GM12878 (cell line): ENCODE measurements around the gene NAP1L1. TPM values are rescaled to one million over a fixed set of nuclear protein-coding genes. Genes with fewer than 3 reads are reported as not detected.
A peak's percentile ranks its signal among the peaks of the same experiment; 100 is the strongest.

ENCODE experiments used
- BRCA1 ChIP-seq: IDR thresholded peaks from 2 replicates; pipeline ENCODE4 v1.6.1; 2011; ENCODE audit warnings: low read depth, low read length, improper control_type of control experiment
- CHD2 ChIP-seq: IDR thresholded peaks from 2 replicates; pipeline ENCODE4 v1.6.1; 2011; ENCODE audit warnings: low read depth, low read length, improper control_type of control experiment, borderline replicate concordance
- EED ChIP-seq: sonication (generic); IDR thresholded peaks from 2 replicates; pipeline ENCODE4 v1.6.1; 2016; ENCODE audit warnings: antibody characterized with exemption, low read depth
- EP300 ChIP-seq, 2 experiments: fragments of 150-350 bp in 1 of 2; IDR thresholded peaks; 2 replicates each; pipeline ENCODE4 v1.6.1; 2011 to 2012; ENCODE audit warnings: low read depth in 2 of 2, low read length in 2 of 2, borderline replicate concordance in 1 of 2, improper control_type of control experiment in 1 of 2, inconsistent platforms in 1 of 2; ENCODE audit not compliant: control insufficient read depth in 1 of 2
- FOXM1 ChIP-seq: IDR thresholded peaks from 2 replicates; pipeline ENCODE4 v1.6.1; 2012; ENCODE audit warnings: low read depth, mild to moderate bottlenecking, inconsistent platforms, low read length, moderate library complexity
- GABPA ChIP-seq: IDR thresholded peaks from 2 replicates; pipeline ENCODE4 v1.6.1; 2014; ENCODE audit warnings: antibody characterized with exemption, low read depth, mild to moderate bottlenecking, inconsistent platforms
- IKZF1 ChIP-seq: fragments of 450-650 bp; conservative IDR thresholded peaks from 2 replicates; pipeline ENCODE4 v1.6.1; 2017; ENCODE audit warnings: antibody characterized with exemption, mild to moderate bottlenecking
- JUND ChIP-seq: IDR thresholded peaks from 2 replicates; pipeline ENCODE4 v1.6.1; 2012; ENCODE audit warnings: low read depth, mild to moderate bottlenecking, low read length, improper control_type of control experiment, moderate library complexity
- MEF2A ChIP-seq: IDR thresholded peaks from 2 replicates; pipeline ENCODE4 v1.6.1; 2011; ENCODE audit warnings: low read depth, mild to moderate bottlenecking, low read length, moderate library complexity; ENCODE audit not compliant: insufficient read depth
- MTA2 ChIP-seq: fragments of 450-650 bp; IDR thresholded peaks from 2 replicates; pipeline ENCODE4 v1.6.1; 2016; ENCODE audit warnings: low read depth, mild to moderate bottlenecking, moderate library complexity
- MYC ChIP-seq: IDR thresholded peaks from 2 replicates; pipeline ENCODE4 v1.6.1; 2011; ENCODE audit warnings: mild to moderate bottlenecking, low read length, moderate library complexity, inconsistent platforms; ENCODE audit not compliant: insufficient read depth, insufficient replicate concordance, insufficient read length, severe bottlenecking
- NFIC ChIP-seq: IDR thresholded peaks from 2 replicates; pipeline ENCODE4 v1.6.1; 2012; ENCODE audit warnings: low read depth, mild to moderate bottlenecking, inconsistent platforms, low read length, moderate library complexity
- NFYA ChIP-seq: IDR thresholded peaks from 2 replicates; pipeline ENCODE4 v1.6.1; 2011; ENCODE audit warnings: low read depth, mild to moderate bottlenecking, low read length, improper control_type of control experiment, borderline replicate concordance
- NFYB ChIP-seq: IDR thresholded peaks from 2 replicates; pipeline ENCODE4 v1.6.1; 2011; ENCODE audit warnings: low read depth, mild to moderate bottlenecking, low read length, improper control_type of control experiment, moderate library complexity; ENCODE audit not compliant: insufficient read depth
- PAX5 ChIP-seq: IDR thresholded peaks from 2 replicates; pipeline ENCODE4 v1.6.1; 2011; ENCODE audit warnings: low read depth, low read length, borderline replicate concordance
- POLR2AphosphoS2 ChIP-seq: IDR thresholded peaks from 2 replicates; pipeline ENCODE4 v1.6.1; 2011; ENCODE audit warnings: low read depth, mild to moderate bottlenecking, low read length, improper control_type of control experiment, moderate library complexity
- POU2F2 ChIP-seq: IDR thresholded peaks from 3 replicates; pipeline ENCODE4 v1.6.1; 2011; ENCODE audit warnings: low read depth, mild to moderate bottlenecking, low read length, borderline replicate concordance
- RBBP5 ChIP-seq: fragments of 200-600 bp; sonication (generic); conservative IDR thresholded peaks from 2 replicates; pipeline ENCODE4 v1.6.1; 2016
- SMAD1 ChIP-seq: fragments of 450-650 bp; IDR thresholded peaks from 2 replicates; pipeline ENCODE4 v1.6.1; 2018; ENCODE audit warnings: mild to moderate bottlenecking, low read depth; ENCODE audit not compliant: partially characterized antibody
- SP1 ChIP-seq: IDR thresholded peaks from one replicate; pipeline ENCODE4 v1.6.1; 2011; ENCODE audit warnings: low read depth, low read length
- SRF ChIP-seq, 2 experiments: IDR thresholded peaks; 2 replicates each; pipeline ENCODE4 v1.6.1; 2011; ENCODE audit warnings: low read depth in 2 of 2, low read length in 2 of 2, mild to moderate bottlenecking in 1 of 2, moderate library complexity in 1 of 2
- STAT1 ChIP-seq: fragments of 450-650 bp; conservative IDR thresholded peaks from 2 replicates; pipeline ENCODE4 v1.6.1; 2014; ENCODE audit warnings: antibody characterized with exemption, mild to moderate bottlenecking
- TAF1 ChIP-seq: IDR thresholded peaks from 2 replicates; pipeline ENCODE4 v1.6.1; 2011; ENCODE audit warnings: mild to moderate bottlenecking, low read depth, low read length, borderline replicate concordance
- TCF7 ChIP-seq: IDR thresholded peaks from 2 replicates; pipeline ENCODE4 v1.6.1; 2014; ENCODE audit warnings: antibody characterized with exemption, borderline replicate concordance
- USF2 ChIP-seq: IDR thresholded peaks from 2 replicates; pipeline ENCODE4 v1.6.1; 2011; ENCODE audit warnings: low read depth, low read length, improper control_type of control experiment, borderline replicate concordance
- ZBTB11 ChIP-seq: fragments of 450-650 bp; formaldehyde crosslinking; IDR thresholded peaks from 2 replicates; pipeline ENCODE4 v1.5.0; 2022; ENCODE audit warnings: mild to moderate bottlenecking, missing genetic modification characterization
- ZNF207 ChIP-seq: fragments of 450-650 bp; IDR thresholded peaks from 2 replicates; pipeline ENCODE4 v1.6.1; 2014; ENCODE audit warnings: antibody characterized with exemption, mild to moderate bottlenecking, borderline replicate concordance
- ZNF24 ChIP-seq: fragments of 450-650 bp; IDR thresholded peaks from 2 replicates; pipeline ENCODE4 v1.6.1; 2017; ENCODE audit warnings: antibody characterized with exemption, mild to moderate bottlenecking
- polyA plus RNA-seq, 11 experiments: library from polyadenylated mRNA; depleted of rRNA in 4 of 11; unstranded in 6 of 11; stranded (reverse) in 5 of 11; fragments of >200 nt; fragmentation: Nextera tagmentation in 4 of 11; fragmentation: Illumina TruSeq in 1 of 11; extraction: Ambion mirVana in 4 of 11; extraction: Trizol in 1 of 11; gene quantifications; 1 replicate in 1 of 11; 2 replicates in 10 of 11; pipeline versions ENCODE4 v1.2.1 to v1.2.3, GENCODE V29; 2011 to 2016; ENCODE audit warnings: inconsistent platforms in 2 of 11, missing spikeins in 2 of 11, low read depth in 1 of 11
- total RNA-seq, 4 experiments: library from RNA; depleted of rRNA in 3 of 4; stranded (reverse); fragments of >200 nt in 3 of 4; fragmentation: Illumina TruSeq in 1 of 4; extraction: Trizol in 1 of 4; gene quantifications; 2 replicates each; pipeline versions ENCODE4 v1.2.1 to v1.2.3, GENCODE V29; 2013 to 2021

Gene NAP1L1
- total and polyA plus RNA-seq, 10 of the 15 experiments (the other 5 are each of a cell fraction or from before 2014, with no cell fraction given) = 256 to 1,036 (median 536) TPM

- no peak for TF ChIP-seq MYC
- peak; percentile 88 for TF ChIP-seq PAX5
- TF ChIP-seq TAF1 = peak; percentile 81
- TF ChIP-seq FOXM1 = no peak; the same call in 1 of the 2 replicates
- no peak for TF ChIP-seq CHD2
- peak; percentile 86; the same call in 1 of the 2 replicates for TF ChIP-seq POLR2AphosphoS2
- TF ChIP-seq JUND = 0 out of 2 replicates have a peak, but pooled peaks have one; percentile 10
- TF ChIP-seq NFYA = no peak
- peak; percentile 35; the same call in 1 of the 2 replicates for TF ChIP-seq MTA2
- peak; percentile 77; the same call in 2 of the 3 replicates for TF ChIP-seq POU2F2
- TF ChIP-seq SRF (IDR thresholded peaks at IDR 0.05; ENCODE audit: low read depth in 2 of 2, low read length in 2 of 2) = 0 out of 4 replicates have a peak, but pooled peaks of 1 of the 2 experiments have one; percentile 3
- TF ChIP-seq IKZF1 = peak; percentile 93
- no peak for TF ChIP-seq RBBP5
- peak; percentile 40 for TF ChIP-seq SMAD1
- TF ChIP-seq NFYB = no peak
- no peak for TF ChIP-seq TCF7
- no peak for TF ChIP-seq BRCA1
- peak; percentile 46 for TF ChIP-seq SP1
- TF ChIP-seq ZNF24 = 0 out of 2 replicates have a peak, but pooled peaks have one; percentile 61
- peak; percentile 11; the same call in 1 of the 2 replicates for TF ChIP-seq ZNF207
- TF ChIP-seq ZBTB11 (CRISPR knock-in tag) = no peak
- no peak for TF ChIP-seq NFIC
- TF ChIP-seq USF2 = no peak
- TF ChIP-seq MEF2A = 0 out of 2 replicates have a peak, but pooled peaks have one; percentile 41
- TF ChIP-seq STAT1 = no peak
- peak in 1 of 2 experiments; percentile 60; a peak in 1 of 4 replicates for TF ChIP-seq EP300 (IDR thresholded peaks at IDR 0.05; ENCODE audit: borderline replicate concordance in 1 of 2, control insufficient read depth in 1 of 2, low read depth in 2 of 2, low read length in 2 of 2)
- peak; percentile 27; the same call in 1 of the 2 replicates for TF ChIP-seq GABPA
- peak; percentile 75 for TF ChIP-seq EED
Measured at GRCh38 chr12:76031414-76032042, 53.0 kb downstream of the NAP1L1 start, which contains the start of gene PHLDA1 (continued).
